Measurements from ENCODE around the gene CTIF. TPM values are rescaled to one million over a fixed set of nuclear protein-coding genes. Genes with fewer than 3 reads are reported as not detected.

CTIF gene
- total RNA-seq, 4 donors from 2014 or later: 14.1 to 78.2 (median 18.4) TPM

GRCh38 chr18:48821845-48822244 lies 283.0 kb downstream of the CTIF start:
- Histone ChIP-seq H3K9me3 (no peaks in the 10 kb centered on the region), H3K4me1 (peaks cover 0 to 13% (median 10%) of the 10 kb centered on the region in 4 donors), H3K27ac (no peak overlapping the region), H3K4me3 (no peak overlapping the region), H3K36me3 (no peaks in the 10 kb centered on the region), H3K27me3 (no peaks in the 10 kb centered on the region)
- WGBS, 2 donors (ENCODE audit: low coverage in 1 of 2): 64 to 68% methylated on average over 4 of the region's 4 CpGs
- no peak for DNase-seq
- TF ChIP-seq EP300 (IDR thresholded peaks at IDR 0.05; ENCODE audit: low read depth) (no peak), POLR2AphosphoS5 (IDR thresholded peaks at IDR 0.05) (no peak), POLR2A (IDR thresholded peaks at IDR 0.05) (no peak)
- TF ChIP-seq, protein P1, sequence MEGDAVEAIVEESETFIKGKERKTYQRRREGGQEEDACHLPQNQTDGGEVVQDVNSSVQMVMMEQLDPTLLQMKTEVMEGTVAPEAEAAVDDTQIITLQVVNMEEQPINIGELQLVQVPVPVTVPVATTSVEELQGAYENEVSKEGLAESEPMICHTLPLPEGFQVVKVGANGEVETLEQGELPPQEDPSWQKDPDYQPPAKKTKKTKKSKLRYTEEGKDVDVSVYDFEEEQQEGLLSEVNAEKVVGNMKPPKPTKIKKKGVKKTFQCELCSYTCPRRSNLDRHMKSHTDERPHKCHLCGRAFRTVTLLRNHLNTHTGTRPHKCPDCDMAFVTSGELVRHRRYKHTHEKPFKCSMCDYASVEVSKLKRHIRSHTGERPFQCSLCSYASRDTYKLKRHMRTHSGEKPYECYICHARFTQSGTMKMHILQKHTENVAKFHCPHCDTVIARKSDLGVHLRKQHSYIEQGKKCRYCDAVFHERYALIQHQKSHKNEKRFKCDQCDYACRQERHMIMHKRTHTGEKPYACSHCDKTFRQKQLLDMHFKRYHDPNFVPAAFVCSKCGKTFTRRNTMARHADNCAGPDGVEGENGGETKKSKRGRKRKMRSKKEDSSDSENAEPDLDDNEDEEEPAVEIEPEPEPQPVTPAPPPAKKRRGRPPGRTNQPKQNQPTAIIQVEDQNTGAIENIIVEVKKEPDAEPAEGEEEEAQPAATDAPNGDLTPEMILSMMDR (IDR thresholded peaks at IDR 0.05): no peak
- in situ Hi-C loops (cut with MboI; ENCODE audit: low pct_ligation_motif_present in 1 of 4, low pct_unique_long_range_greater_than_20kb in 1 of 4, low sequenced_read_pairs in 3 of 4) (no loop called here), intact Hi-C loops (cut with DNase I; ENCODE audit: low total_unique reads) (no loop called here)

DNA sequence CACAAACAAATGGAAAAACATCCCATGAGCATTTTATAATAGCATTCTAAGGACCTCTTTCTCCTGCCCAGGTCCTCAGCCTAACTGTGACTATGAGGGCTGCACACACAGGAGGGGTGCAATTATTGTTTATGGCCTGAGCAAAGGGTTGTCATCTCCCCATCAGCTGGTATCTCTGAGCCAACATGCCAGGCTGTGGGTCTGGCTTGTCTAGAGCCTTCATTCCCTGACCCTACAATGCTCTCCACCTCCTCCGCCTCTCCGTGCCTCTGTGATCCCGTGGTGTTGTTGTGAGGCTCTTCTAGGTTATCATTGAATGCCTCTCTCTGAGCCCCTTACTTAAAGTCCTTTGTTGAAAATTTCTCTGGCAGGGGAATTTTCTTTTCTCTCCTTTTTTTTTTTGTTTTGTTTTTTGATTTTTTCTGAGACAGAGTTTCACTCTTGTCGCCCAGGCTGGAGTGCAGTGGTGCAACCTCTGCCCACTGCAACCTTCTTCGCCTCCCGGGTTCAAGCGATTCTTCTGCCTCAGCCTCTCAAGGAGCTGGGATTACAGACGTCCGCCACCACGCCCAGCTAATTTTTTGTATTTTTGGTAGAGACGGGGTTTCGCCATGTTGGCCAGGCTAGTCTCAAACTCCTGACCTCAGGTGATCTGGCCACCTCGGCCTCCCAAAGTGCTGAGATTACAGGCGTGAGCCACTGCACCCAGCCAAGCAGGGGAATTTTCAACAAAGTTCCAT lies 285.6 kb downstream of the CTIF start:
- 92 to 94% methylated on average over 6 to 14 of the region's 14 CpGs for WGBS, 2 donors (ENCODE audit: low coverage in 1 of 2)
- Histone ChIP-seq H3K36me3 (no peaks in the 10 kb centered on the region), H3K27ac (no peak overlapping the region), H3K4me1 (peaks cover 14 to 25% (median 20%) of the 10 kb centered on the region in 4 donors), H3K4me3 (no peak overlapping the region), H3K27me3 (no peaks in the 10 kb centered on the region), H3K9me3 (no peaks in the 10 kb centered on the region)
- in situ Hi-C loops (cut with MboI; ENCODE audit: low pct_ligation_motif_present in 1 of 4, low pct_unique_long_range_greater_than_20kb in 1 of 4, low sequenced_read_pairs in 3 of 4) (no loop called here), intact Hi-C loops (cut with DNase I; ENCODE audit: low total_unique reads) (no loop called here)
- no peak for DNase-seq
- TF ChIP-seq POLR2A (IDR thresholded peaks at IDR 0.05): no peak
- TF ChIP-seq EP300 (IDR thresholded peaks at IDR 0.05; ENCODE audit: low read depth): no peak
- TF ChIP-seq, protein P1 (IDR thresholded peaks at IDR 0.05): no peak

- intact Hi-C loops (cut with DNase I; ENCODE audit: low total_unique reads) (no loop called here), in situ Hi-C loops (cut with MboI; ENCODE audit: low pct_ligation_motif_present in 1 of 4, low pct_unique_long_range_greater_than_20kb in 1 of 4, low sequenced_read_pairs in 3 of 4) (no loop called here)
- Histone ChIP-seq H3K27me3 (no peaks in the 10 kb centered on the region), H3K27ac (no peak overlapping the region), H3K4me1 (peaks cover 14 to 30% (median 20%) of the 10 kb centered on the region in 4 donors), H3K9me3 (no peaks in the 10 kb centered on the region), H3K4me3 (no peak overlapping the region), H3K36me3 (no peaks in the 10 kb centered on the region)
- WGBS, 2 donors (ENCODE audit: low coverage in 1 of 2): 88 to 100% methylated on average over 1 to 6 of the region's 6 CpGs
- TF ChIP-seq POLR2AphosphoS5 (IDR thresholded peaks at IDR 0.05): no peak
- TF ChIP-seq, protein P1 (IDR thresholded peaks at IDR 0.05): no peak
- no peak for TF ChIP-seq EP300 (IDR thresholded peaks at IDR 0.05; ENCODE audit: low read depth)
- TF ChIP-seq POLR2A (IDR thresholded peaks at IDR 0.05): no peak
- no peak for DNase-seq
These were observed 286.4 kb downstream of the CTIF start for GRCh38 chr18:48825101-48825745.

DNA sequence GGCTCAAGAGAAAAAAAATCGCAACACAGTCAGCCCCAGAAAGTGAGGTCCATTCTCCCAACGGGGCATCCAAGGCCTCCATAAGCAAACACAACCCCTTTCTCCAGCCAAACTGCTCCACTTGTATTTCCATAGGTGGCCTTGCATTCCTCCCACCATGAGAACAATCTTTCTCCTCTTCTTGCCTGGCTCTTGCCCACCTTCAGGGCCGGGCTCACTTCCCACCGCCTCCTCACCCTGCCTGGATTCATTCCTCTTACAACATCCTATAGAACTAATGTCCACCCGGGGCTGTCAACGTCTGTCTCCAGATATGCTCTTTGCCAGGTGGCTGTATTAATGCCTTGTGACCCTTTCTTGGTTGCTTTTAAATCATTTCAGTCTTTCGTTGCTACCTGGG lies 287.4 kb downstream of the CTIF start:
- Histone ChIP-seq H3K27ac (no peak overlapping the region), H3K4me1 (peaks cover 14 to 30% (median 20%) of the 10 kb centered on the region in 4 donors)
- WGBS, 2 donors (ENCODE audit: low coverage in 1 of 2): 92% methylated on average over 6 to 7 of the region's 7 CpGs

More for the DNA sequence above, 287.4 kb downstream of the CTIF start:
- H3K36me3 ChIP-seq: no peaks in the 10 kb centered on the region
- H3K9me3 ChIP-seq: no peaks in the 10 kb centered on the region
- no peak overlapping the region for H3K4me3 ChIP-seq
- no peaks in the 10 kb centered on the region for H3K27me3 ChIP-seq
- intact Hi-C loops (cut with DNase I; ENCODE audit: low total_unique reads) (no loop called here), in situ Hi-C loops (cut with MboI; ENCODE audit: low pct_ligation_motif_present in 1 of 4, low pct_unique_long_range_greater_than_20kb in 1 of 4, low sequenced_read_pairs in 3 of 4) (no loop called here)
- TF ChIP-seq POLR2A (IDR thresholded peaks at IDR 0.05): no peak
- TF ChIP-seq, protein P1 (IDR thresholded peaks at IDR 0.05): no peak
- TF ChIP-seq EP300 (IDR thresholded peaks at IDR 0.05; ENCODE audit: low read depth): no peak
- no peak for TF ChIP-seq POLR2AphosphoS5 (IDR thresholded peaks at IDR 0.05)
- DNase-seq: no peak

All from transverse colon (tissue), 4 donors.